GM18505 (cell line): ENCODE results near the gene NME9.

ENCODE experiments used
- ATAC-seq: cut with Tn5 transposase; IDR thresholded peaks from one replicate; pipeline ENCODE4 v1.9.1; 2021; ENCODE audit not compliant: unreplicated experiment
- POLR2A ChIP-seq: IDR thresholded peaks from 4 replicates; pipeline ENCODE4 v1.6.1; 2011; ENCODE audit warnings: borderline replicate concordance; ENCODE audit not compliant: insufficient read depth, insufficient read length; ENCODE audit errors: extremely low read depth

Gene NME9

GRCh38 chr3:138334608-138335007 lies 5.0 kb upstream of the NME9 start:
- no peak for TF ChIP-seq POLR2A
- no peak for ATAC-seq

GRCh38 chr3:138332472-138333073 lies 2.9 kb upstream of the NME9 start:
- no peak for ATAC-seq

GRCh38 chr3:138331143-138331894 lies 1.7 kb upstream of the NME9 start:
- no peak for ATAC-seq
- no peak for TF ChIP-seq POLR2A

More at GRCh38 chr3:138332472-138333073, 2.9 kb upstream of the NME9 start:
- TF ChIP-seq POLR2A: no peak

GRCh38 chr3:138329984-138330293 lies 288 bp upstream of the NME9 start:
- TF ChIP-seq POLR2A: no peak
- ATAC-seq: no peak

GRCh38 chr3:138328341-138328740 lies 1.3 kb downstream of the NME9 start:
- no peak for TF ChIP-seq POLR2A
- no peak for ATAC-seq

GRCh38 chr3:138327831-138328230 lies 1.8 kb downstream of the NME9 start:
- no peak for ATAC-seq
- no peak for TF ChIP-seq POLR2A

GRCh38 chr3:138326866-138327595 lies 2.6 kb downstream of the NME9 start:
- TF ChIP-seq POLR2A: no peak
- ATAC-seq: no peak

GRCh38 chr3:138325990-138326389 lies 3.7 kb downstream of the NME9 start:
- TF ChIP-seq POLR2A: no peak
- ATAC-seq: no peak

- TF ChIP-seq POLR2A: no peak
- ATAC-seq: no peak
Observed at GRCh38 chr3:138323971-138324370, 5.7 kb downstream of the NME9 start.

- ATAC-seq: no peak
- TF ChIP-seq POLR2A: no peak
Observed at GRCh38 chr3:138317687-138318086, 12.0 kb downstream of the NME9 start.

- TF ChIP-seq POLR2A: no peak
- ATAC-seq: no peak
Observed at GRCh38 chr3:138314751-138315150, 14.9 kb downstream of the NME9 start.

- no peak for TF ChIP-seq POLR2A
- ATAC-seq: no peak
Observed at GRCh38 chr3:138310494-138310893, 19.2 kb downstream of the NME9 start.

- no peak for TF ChIP-seq POLR2A
- ATAC-seq: no peak
Observed at GRCh38 chr3:138308783-138309182, 20.9 kb downstream of the NME9 start.

- ATAC-seq: no peak
- TF ChIP-seq POLR2A: no peak
Observed at GRCh38 chr3:138307899-138308298, 21.8 kb downstream of the NME9 start.

- no peak for TF ChIP-seq POLR2A
- ATAC-seq: no peak
Observed at GRCh38 chr3:138303474-138303873, 26.2 kb downstream of the NME9 start.

GRCh38 chr3:138300647-138301046 lies 29.0 kb downstream of the NME9 start:
- ATAC-seq: no peak
- no peak for TF ChIP-seq POLR2A
